Esophagus muscularis mucosa (tissue), 3 donors: Measurements from ENCODE around the gene CYB5A.

ENCODE experiments used
- POLR2A ChIP-seq: fragments of 450-650 bp; IDR thresholded peaks from one replicate; pipeline ENCODE4 v1.6.1; 2017; ENCODE audit warnings: antibody characterized with exemption, moderate library complexity, mild to moderate bottlenecking, low read depth
- TF ChIP-seq, protein P1 (sequence below), 3 experiments: fragments of 200-600 bp in 2 of 3; fragments of 450-650 bp in 1 of 3; sonication (generic) in 2 of 3; IDR thresholded peaks; one replicate each; pipeline ENCODE4 v1.5.1; 2017 to 2019; ENCODE audit warnings: antibody characterized with exemption in 3 of 3, mild to moderate bottlenecking in 2 of 3, moderate library complexity in 1 of 3

DNA sequence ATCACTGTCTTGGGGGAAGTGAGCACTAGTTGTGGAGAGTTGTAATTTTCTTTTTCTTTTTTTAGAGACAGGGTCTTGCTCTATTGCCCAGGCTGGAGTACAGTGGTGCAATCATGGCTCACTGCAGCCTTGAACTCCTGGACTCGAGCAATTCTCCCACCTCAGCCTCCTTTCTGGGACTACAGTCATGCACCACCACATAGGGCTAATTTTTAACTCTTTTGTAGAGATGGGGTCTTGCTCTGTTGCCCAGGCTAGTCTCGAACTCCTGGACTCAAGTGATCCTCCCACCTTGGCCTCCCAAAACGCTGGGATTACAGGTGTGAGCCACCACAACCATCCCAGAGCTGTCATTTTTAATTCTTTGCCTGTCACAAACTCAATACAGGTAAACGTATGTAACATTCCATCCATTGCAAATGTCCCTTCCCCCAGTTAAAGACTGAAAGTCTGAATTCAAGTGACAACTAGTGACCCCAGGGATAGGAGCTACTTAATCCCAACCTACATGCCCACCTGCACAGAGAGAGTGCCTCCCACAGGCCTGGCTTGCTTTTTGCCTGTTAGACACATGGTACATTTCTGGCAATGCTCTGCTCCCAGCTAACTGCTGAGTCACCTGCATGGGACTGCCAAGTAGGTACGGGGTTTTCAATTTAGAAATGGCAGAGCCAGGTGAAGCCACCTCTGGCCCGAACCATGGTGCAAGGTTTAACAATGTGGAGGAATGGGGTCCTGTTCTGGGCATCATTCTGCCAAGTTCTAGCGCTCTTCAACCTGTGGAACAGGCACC lies 60.6 kb downstream of the CYB5A start:
- TF ChIP-seq POLR2A: no peak
- TF ChIP-seq, protein P1, sequence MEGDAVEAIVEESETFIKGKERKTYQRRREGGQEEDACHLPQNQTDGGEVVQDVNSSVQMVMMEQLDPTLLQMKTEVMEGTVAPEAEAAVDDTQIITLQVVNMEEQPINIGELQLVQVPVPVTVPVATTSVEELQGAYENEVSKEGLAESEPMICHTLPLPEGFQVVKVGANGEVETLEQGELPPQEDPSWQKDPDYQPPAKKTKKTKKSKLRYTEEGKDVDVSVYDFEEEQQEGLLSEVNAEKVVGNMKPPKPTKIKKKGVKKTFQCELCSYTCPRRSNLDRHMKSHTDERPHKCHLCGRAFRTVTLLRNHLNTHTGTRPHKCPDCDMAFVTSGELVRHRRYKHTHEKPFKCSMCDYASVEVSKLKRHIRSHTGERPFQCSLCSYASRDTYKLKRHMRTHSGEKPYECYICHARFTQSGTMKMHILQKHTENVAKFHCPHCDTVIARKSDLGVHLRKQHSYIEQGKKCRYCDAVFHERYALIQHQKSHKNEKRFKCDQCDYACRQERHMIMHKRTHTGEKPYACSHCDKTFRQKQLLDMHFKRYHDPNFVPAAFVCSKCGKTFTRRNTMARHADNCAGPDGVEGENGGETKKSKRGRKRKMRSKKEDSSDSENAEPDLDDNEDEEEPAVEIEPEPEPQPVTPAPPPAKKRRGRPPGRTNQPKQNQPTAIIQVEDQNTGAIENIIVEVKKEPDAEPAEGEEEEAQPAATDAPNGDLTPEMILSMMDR (IDR thresholded peaks at IDR 0.05): no peak
